SK-N-SH (cell line): ENCODE data around the gene TAOK2.

ENCODE experiments used
- CTCF ChIP-seq: fragments of 200-600 bp; sonication (generic); IDR thresholded peaks from 2 replicates; pipeline ENCODE4 v1.6.1; 2017; ENCODE audit warnings: antibody characterized with exemption, mild to moderate bottlenecking, moderate library complexity
- EP300 ChIP-seq, 2 experiments: IDR thresholded peaks; 2 replicates each; pipeline versions ENCODE4 v1.4.0 to v1.6.1; 2012; ENCODE audit warnings: borderline replicate concordance in 1 of 2, low read depth in 1 of 2, low read length in 1 of 2
- GABPA ChIP-seq: IDR thresholded peaks from 2 replicates; pipeline ENCODE4 v1.4.0; 2012; ENCODE audit warnings: low read depth, mild to moderate bottlenecking
- RAD21 ChIP-seq: IDR thresholded peaks from 2 replicates; pipeline ENCODE4 v1.6.1; 2012; ENCODE audit warnings: mild to moderate bottlenecking, low read length
- TF ChIP-seq, protein P1 (sequence below): fragments of 150-350 bp; IDR thresholded peaks from 2 replicates; pipeline ENCODE4 v1.6.1; 2017; ENCODE audit warnings: antibody characterized with exemption, low read length, low read depth, borderline replicate concordance

GRCh38 chr16:29988346-29989075, 14.8 kb downstream of the TAOK2 start:
- TF ChIP-seq GABPA (no peak), CTCF (no peak), EP300 (IDR thresholded peaks at IDR 0.05; ENCODE audit: borderline replicate concordance in 1 of 2, low read depth in 1 of 2, low read length in 1 of 2) (no peak), RAD21 (no peak)
- TF ChIP-seq, protein P1, sequence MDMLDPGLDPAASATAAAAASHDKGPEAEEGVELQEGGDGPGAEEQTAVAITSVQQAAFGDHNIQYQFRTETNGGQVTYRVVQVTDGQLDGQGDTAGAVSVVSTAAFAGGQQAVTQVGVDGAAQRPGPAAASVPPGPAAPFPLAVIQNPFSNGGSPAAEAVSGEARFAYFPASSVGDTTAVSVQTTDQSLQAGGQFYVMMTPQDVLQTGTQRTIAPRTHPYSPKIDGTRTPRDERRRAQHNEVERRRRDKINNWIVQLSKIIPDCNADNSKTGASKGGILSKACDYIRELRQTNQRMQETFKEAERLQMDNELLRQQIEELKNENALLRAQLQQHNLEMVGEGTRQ: no peak
